Activated CD8-positive, alpha-beta memory T cell treated with anti-CD3 and anti-CD28 coated beads, Interleukin-2, amount 10 ng/mL, durations not matched to agents 7 days and 5 days (primary cell): ENCODE data around the gene FAM120A. TPM values are rescaled to one million over a fixed set of nuclear protein-coding genes. Genes with fewer than 3 reads are reported as not detected.

Experiments
- ATAC-seq: fragments of 150-1000 bp; cut with Tn5 transposase; one replicate; pipeline ENCODE4 v1.10.0; 2021; ENCODE audit warnings: moderate library complexity
- CTCF ChIA-PET: fragments of 350-600 bp; sonication (Branson Sonifier 250); formaldehyde crosslinking; loops from one replicate; lab custom pipeline; 2021; ENCODE audit warnings: antibody characterized with exemption; lab: Charles Lee
- DNase-seq: peaks from one replicate; pipeline ENCODE4 v3.0.0-alpha.2; 2020
- H3K27ac Mint-ChIP-seq: one replicate; pipeline ENCODE4 v1.8.0; 2021; ENCODE audit warnings: mild to moderate bottlenecking, mixed read lengths
- H3K27me3 Mint-ChIP-seq: one replicate; pipeline ENCODE4 v1.8.0; 2021; ENCODE audit warnings: mixed read lengths
- H3K36me3 Mint-ChIP-seq: one replicate; pipeline ENCODE4 v1.8.0; 2021; ENCODE audit warnings: mild to moderate bottlenecking, mixed read lengths
- H3K4me1 Mint-ChIP-seq: one replicate; pipeline ENCODE4 v1.8.0; 2021; ENCODE audit warnings: mixed read lengths
- H3K4me3 Mint-ChIP-seq: one replicate; pipeline ENCODE4 v1.8.0; 2021; ENCODE audit warnings: mild to moderate bottlenecking, moderate library complexity, mixed read lengths
- H3K9me3 Mint-ChIP-seq: one replicate; pipeline ENCODE4 v1.8.0; 2022; ENCODE audit warnings: low read depth, mixed read lengths
- total RNA-seq, 2 experiments: library from RNA; stranded (reverse); gene quantifications; one replicate each; pipeline ENCODE4 v1.2.3, GENCODE V29; 2021

The FAM120A gene
- total RNA-seq, 2 experiments from 2014 or later = 143 to 155 TPM

DNA sequence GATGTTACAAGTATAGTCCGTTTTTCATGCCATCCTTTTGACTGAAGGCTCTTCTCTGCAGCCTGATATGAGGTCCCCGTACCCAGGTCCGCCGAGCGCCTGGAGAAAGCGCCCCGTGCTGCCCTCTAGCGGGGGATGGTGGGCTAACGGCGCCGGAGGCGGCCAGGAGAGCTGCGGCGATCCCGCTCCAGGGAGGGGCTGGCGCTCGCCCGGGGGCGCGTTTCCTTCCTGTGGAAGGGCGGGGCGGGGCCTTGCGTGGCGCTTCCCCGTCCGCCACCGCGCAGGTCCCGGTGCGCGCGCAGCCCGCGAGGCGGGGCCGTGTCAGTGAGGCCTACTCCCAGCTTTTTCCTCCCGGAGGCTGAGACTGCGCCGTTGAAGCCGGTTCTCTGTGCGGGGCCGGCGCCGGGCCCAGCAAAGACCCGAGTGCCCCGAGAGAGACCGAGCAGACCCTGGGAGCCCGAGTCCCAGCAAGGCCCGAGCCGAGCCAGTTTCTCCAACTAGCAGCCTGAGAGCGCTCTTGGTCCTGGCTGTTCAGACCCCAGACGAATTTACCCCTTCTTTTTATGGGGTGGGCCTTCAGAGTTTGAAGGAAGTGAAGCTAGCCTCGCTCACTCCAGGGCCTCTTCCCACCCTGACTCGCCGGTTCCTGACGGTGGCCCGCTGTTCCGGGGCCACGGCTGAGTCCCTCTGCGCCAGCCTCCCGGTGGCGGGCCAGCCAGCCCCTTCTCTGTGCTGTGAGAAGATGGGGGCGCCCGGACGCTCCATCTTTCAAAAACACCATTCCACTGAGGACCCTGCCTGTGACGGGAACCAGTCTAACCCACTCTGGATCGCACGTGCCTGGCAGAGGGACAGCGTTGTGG lies 115.2 kb downstream of the FAM120A start:
- H3K36me3 Mint-ChIP-seq = peaks cover 42% of the 10 kb centered on the region
- H3K27me3 Mint-ChIP-seq = no peaks in the 10 kb centered on the region
- CTCF ChIA-PET = interaction anchor here (0.6 to 2.3 kb wide), 38 partner anchors 9 to 1062 kb away, joined by 3 to 31 read pairs (median 4); partner anchors contain the start of genes CARD19, FAM120A, FAM120AOS and NINJ1
- ATAC-seq (peak; percentile 98), DNase-seq (peak; percentile 98)
- peaks cover 4% of the 10 kb centered on the region for H3K9me3 Mint-ChIP-seq
- H3K4me3 Mint-ChIP-seq = peak overlapping the region; percentile 78
- peaks cover 28% of the 10 kb centered on the region for H3K4me1 Mint-ChIP-seq
- H3K27ac Mint-ChIP-seq = peak overlapping the region; percentile 91

DNA sequence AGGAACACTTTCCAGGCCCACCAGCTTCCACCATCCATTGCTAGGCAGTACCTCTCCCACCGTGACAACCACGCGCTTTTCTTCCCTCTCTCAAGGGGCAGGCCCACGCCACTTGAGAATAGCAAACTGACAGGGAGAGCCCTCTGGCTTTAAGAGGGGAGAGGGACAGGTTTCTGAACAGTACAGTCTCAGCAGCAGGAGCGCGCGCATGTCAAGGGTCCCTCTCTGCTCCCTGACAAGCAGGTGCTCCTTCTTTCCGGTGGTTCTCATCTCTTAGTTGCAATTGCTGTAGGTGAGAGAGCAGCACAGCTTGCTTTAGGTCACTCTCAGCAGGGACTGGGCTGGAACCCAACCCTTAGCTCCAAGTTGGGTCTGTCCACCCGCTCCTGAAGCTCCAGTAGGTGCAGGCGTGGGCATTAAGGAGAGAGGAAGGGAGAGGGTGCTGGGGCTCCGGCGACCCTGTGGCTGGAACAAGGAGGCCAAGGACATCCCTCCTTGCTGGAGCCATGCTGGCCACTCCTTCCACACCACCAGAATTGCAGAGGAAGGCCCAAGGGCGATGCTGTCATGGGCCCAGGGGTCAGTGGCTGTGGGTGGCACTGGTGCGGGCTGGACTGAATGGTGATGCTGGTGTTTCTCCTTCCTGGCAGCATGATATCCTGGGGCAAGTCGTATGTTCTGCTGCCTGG lies 115.9 kb downstream of the FAM120A start:
- CTCF ChIA-PET = interaction anchor here (1.0 to 2.3 kb wide), 13 partner anchors 8 to 552 kb away, joined by 3 to 31 read pairs (median 8); partner anchors contain the start of genes FAM120A, FAM120AOS and PHF2
- peak; percentile 39 for DNase-seq
- no peaks in the 10 kb centered on the region for H3K27me3 Mint-ChIP-seq
- H3K4me3 Mint-ChIP-seq = peak overlapping the region; percentile 78
- H3K36me3 Mint-ChIP-seq = peaks cover 35% of the 10 kb centered on the region
- ATAC-seq = no peak
- H3K9me3 Mint-ChIP-seq = peaks cover 4% of the 10 kb centered on the region
- peak overlapping the region; percentile 91 for H3K27ac Mint-ChIP-seq
- peaks cover 28% of the 10 kb centered on the region for H3K4me1 Mint-ChIP-seq

DNA sequence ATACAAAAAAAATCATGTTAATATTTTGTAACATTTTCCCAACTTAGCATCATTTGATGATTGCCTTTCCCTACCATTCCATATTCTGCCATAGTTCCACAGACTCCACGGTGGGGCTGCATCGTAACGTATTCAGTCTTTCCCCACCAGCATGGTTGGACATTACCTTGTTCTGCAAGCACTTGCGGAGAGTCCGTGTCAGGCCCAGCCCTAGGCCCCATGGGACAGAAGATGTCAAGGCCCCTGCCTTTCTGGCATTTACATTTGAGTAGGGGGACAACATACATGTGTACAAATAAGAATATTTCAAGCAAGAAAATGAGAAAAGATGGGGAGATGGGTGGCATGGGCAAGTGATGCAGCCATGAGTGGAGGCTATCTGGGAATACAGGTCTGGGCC lies 116.7 kb downstream of the FAM120A start:
- no peaks in the 10 kb centered on the region for H3K27me3 Mint-ChIP-seq
- peaks cover 31% of the 10 kb centered on the region for H3K36me3 Mint-ChIP-seq
- CTCF ChIA-PET = no interaction called here
- H3K27ac Mint-ChIP-seq = no peak overlapping the region
- H3K9me3 Mint-ChIP-seq = peaks cover 4% of the 10 kb centered on the region
- peaks cover 28% of the 10 kb centered on the region for H3K4me1 Mint-ChIP-seq
- no peak overlapping the region for H3K4me3 Mint-ChIP-seq
- DNase-seq (peak; percentile 36), ATAC-seq (no peak)

DNA sequence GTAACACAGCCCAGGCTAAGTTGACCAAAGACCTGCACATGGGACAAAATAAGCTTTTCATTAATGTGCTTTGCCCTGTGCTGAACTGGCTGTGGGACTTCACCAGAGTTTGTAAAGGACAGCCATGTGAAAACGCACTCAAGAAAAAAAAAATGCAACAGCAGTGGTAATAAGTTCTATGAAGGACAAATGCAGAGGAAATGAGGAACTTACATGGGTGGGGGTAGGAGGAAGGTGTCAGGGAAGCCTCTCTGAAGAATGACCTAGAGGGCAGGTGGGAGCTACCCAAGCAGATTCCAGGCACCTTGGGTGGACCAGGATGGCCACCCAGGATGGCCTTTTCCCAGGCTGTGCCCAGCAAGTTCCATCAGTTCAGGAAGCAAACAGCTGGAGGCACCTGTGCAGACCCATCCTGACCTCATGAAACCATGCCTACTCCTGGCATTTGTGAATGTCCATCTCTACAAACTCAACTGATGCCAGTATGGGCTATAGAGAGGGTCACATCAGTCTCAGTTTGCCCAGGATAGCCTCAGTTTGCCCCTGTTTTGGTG lies 118.2 kb downstream of the FAM120A start:
- CTCF ChIA-PET = interaction anchor here (1.5 kb wide), 1 partner anchor 19 kb away, joined by 4 read pairs; no protein-coding TSS in a partner anchor
- H3K27ac Mint-ChIP-seq = no peak overlapping the region
- H3K9me3 Mint-ChIP-seq = peaks cover 4% of the 10 kb centered on the region
- no peak for ATAC-seq
- no peaks in the 10 kb centered on the region for H3K27me3 Mint-ChIP-seq
- no peak overlapping the region for H3K4me3 Mint-ChIP-seq
- H3K4me1 Mint-ChIP-seq = peaks cover 24% of the 10 kb centered on the region
- peaks cover 20% of the 10 kb centered on the region for H3K36me3 Mint-ChIP-seq
- DNase-seq = peak; percentile 22

DNA sequence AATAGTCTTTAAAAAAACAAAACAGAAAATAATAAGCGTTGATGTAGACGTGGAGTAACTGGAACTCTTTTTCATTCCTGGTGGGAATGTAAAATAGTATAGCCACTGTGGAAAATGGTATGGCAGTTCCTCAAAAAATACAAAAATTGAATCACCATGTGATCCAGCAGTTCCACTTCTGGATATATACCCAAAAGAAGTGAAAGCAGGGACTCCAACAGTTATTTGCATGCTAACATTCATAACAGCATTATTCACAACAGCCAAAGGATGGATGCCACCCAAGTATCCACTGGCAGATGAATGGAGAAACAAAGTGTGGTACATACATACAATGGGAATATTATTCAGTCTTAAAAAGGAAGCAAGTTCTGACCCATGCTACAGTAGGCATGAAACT lies 120.7 kb downstream of the FAM120A start:
- Mint-ChIP-seq H3K4me1 (peaks cover 14% of the 10 kb centered on the region), H3K9me3 (peaks cover 4% of the 10 kb centered on the region), H3K27me3 (no peaks in the 10 kb centered on the region), H3K4me3 (no peak overlapping the region), H3K27ac (no peak overlapping the region), H3K36me3 (peaks cover 11% of the 10 kb centered on the region)
- no peak for ATAC-seq
- CTCF ChIA-PET = no interaction called here
- DNase-seq = no peak

DNA sequence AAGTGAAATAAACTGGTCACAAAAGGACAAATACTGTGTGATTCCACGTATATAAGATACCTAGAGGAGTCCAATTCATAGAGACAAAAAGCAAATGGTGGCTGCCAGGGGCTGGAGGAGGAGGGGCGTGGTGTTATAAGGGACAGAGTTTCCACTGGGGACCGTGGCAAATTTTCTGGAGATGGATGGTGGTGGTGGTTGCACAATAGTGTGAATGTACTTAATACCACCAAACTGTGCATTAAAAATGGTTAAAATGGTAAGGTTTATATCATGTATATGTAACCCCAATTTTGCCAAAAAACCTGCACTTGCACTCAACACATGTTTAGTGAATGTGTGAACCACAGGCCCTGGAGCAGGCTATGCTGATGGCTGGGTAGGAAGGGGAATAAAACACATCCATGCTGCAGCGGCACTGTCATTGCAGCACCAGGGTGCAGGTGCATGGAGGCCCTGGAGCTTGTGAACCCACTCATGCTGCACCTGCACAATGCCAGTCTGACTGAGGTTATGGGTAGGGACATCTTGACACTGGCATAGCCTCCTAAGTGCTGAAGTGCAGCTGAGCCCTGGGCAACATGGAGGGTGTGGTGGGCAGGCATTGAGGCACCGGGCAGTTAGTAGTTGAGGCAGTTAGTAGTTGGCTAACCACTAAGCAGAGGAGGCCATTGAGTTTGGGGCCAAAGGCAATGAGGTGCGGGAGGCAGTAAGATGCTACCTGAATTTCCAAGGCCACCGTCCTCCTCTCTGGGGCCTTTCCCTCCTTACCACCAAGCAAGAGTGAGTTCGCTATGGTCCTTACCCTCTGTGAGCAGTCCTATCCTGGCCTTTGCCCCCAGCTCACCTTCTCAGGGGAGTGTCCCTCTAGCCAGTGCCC lies 121.4 kb downstream of the FAM120A start:
- Mint-ChIP-seq H3K4me1 (peaks cover 13% of the 10 kb centered on the region), H3K27me3 (no peaks in the 10 kb centered on the region), H3K36me3 (peaks cover 11% of the 10 kb centered on the region), H3K4me3 (no peak overlapping the region), H3K9me3 (peaks cover 4% of the 10 kb centered on the region), H3K27ac (no peak overlapping the region)
- DNase-seq = peak; percentile 39
- ATAC-seq = no peak
- CTCF ChIA-PET = no interaction called here

DNA sequence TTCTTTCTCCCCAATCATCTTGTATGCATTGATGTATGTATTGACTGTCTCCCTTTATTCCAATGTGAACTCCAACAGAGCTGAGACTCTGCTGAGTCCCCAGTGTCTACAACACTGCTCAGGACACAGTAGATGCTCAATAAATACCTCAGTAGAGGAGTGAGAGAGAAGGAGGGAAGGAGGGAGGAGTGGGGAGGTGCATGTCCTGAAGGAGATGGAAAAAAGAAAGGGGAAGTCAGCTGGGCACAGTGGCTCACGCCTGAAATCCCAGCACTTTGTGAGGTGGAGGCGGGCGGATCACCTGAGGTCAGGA lies 122.0 kb downstream of the FAM120A start:
- Mint-ChIP-seq H3K4me1 (peaks cover 17% of the 10 kb centered on the region), H3K27me3 (no peaks in the 10 kb centered on the region), H3K36me3 (peaks cover 11% of the 10 kb centered on the region), H3K9me3 (peaks cover 4% of the 10 kb centered on the region), H3K27ac (no peak overlapping the region), H3K4me3 (no peak overlapping the region)
- no peak for ATAC-seq
- CTCF ChIA-PET = no interaction called here
- DNase-seq = no peak

DNA sequence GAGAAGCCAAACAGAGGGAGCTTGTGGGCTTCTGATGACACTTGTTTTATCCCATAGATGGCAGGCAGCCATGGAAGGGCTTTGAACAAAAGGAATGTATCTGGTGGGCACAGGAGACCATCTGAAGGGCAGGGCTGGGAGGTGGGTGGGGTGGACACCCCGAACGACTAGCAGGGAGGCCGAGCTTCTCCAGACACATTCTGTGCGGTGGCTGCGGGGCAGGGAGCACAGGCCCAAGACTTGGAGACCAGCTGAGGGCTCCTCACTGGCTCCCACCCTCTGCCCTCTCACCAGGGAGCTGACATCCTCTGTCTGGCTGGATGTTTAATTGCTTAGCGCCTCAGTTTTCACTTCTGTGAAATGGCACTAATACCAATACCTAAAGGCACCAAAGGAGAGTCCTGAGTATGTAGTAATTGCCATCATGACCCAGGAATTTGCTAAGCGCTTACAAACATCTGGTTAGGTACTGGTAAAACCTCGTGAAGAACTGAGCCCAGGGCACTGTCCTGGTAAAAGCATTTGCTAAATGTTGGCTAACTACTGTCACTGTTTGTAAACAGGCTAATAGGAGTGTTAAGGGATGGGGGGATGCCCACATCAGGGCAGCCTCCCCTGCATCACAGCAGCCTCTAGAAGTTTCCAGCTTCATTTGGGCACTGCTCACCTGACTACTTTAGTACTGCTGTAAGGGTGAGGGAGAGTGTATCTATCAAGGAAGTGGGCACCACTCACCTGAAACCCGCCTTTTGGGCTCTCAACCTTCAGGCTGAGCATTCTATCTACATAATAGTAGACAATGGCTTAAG lies 122.8 kb downstream of the FAM120A start:
- Mint-ChIP-seq H3K27me3 (no peaks in the 10 kb centered on the region), H3K36me3 (peaks cover 11% of the 10 kb centered on the region), H3K4me3 (peak overlapping the region; percentile 20), H3K27ac (no peak overlapping the region), H3K9me3 (peaks cover 4% of the 10 kb centered on the region), H3K4me1 (peaks cover 20% of the 10 kb centered on the region)
- no peak for ATAC-seq
- peak; percentile 37 for DNase-seq
- CTCF ChIA-PET = no interaction called here

DNA sequence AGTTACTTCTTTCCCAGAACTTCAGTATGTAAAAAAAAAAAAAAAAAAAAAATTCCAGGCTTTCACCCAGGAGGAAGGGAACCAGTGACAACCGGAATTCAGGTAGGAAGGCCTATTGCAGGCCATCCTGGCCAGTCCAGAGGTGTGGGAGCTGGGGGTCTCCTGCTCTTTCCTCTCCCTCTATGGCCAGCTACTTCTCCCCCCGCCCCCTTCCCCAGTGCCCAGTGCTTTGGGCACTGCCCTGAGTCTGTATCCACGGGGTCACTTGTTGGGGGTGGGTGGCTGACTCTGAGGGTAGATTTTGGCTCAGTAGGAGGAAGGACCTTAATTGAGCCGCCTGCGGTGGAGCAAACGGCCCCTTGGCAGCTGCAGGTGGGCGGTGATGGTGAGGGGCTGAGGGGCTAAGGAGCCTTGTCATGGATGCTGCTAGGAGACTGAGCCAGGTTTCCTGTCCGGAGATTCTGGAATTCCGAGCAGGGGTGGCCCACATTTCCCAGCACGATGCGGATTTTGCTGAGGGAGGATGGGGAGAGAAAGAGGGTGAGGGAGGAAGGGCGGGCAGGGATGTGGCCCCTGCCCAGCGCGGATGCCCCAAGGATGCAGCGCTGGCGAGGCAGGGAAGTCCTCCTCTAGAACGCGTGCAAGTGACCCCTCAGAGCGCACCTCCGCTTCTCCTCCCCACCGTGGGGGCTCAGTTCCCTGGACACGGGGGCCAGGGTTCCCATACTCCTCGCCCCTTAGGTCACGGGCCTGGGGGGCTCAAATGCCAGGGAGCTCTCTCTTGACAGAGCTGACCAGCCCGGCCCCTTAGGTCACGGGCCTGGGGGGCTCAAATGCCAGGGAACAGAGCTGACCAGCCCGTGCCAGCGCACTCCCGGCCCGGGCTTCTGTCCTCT lies 123.7 kb downstream of the FAM120A start:
- CTCF ChIA-PET = interaction anchor here (1.6 kb wide), 1 partner anchor 8 kb away, joined by 16 read pairs; no protein-coding TSS in a partner anchor
- H3K4me3 Mint-ChIP-seq = peak overlapping the region; percentile 79
- peak overlapping the region; percentile 88 for H3K27ac Mint-ChIP-seq
- H3K27me3 Mint-ChIP-seq = no peaks in the 10 kb centered on the region
- peaks cover 4% of the 10 kb centered on the region for H3K9me3 Mint-ChIP-seq
- DNase-seq (peak; percentile 33), ATAC-seq (no peak)
- H3K4me1 Mint-ChIP-seq = peaks cover 21% of the 10 kb centered on the region
- peaks cover 9% of the 10 kb centered on the region for H3K36me3 Mint-ChIP-seq

DNA sequence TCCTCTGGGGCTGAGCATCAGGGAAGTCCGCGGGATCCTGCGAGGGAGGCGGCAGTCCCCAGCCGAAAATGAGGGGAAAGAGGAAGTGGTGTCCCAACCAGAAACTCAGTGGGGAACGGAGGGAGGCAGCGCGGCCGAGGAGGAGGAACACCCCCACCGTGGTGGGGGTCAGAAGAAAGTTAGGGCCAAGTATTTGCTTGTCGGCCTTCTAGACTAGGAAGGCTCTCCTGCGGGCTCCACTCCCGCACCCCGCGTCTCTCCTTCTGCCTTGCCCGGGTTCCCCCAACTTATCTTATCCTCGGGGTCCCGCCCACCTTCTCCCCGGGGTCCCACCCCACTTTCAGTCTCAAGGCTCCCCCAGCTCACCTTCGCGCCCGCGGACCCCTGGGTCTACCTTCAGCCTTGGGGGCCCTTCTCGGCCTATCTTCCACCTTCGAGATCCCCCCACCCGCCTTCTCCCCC lies 124.3 kb downstream of the FAM120A start:
- Mint-ChIP-seq H3K27me3 (no peaks in the 10 kb centered on the region), H3K4me3 (peak overlapping the region; percentile 79)

More for the DNA sequence above, 124.3 kb downstream of the FAM120A start:
- peaks cover 3% of the 10 kb centered on the region for H3K36me3 Mint-ChIP-seq
- CTCF ChIA-PET = interaction anchor here (1.6 kb wide), 1 partner anchor 9 kb away, joined by 16 read pairs; no protein-coding TSS in a partner anchor
- no peaks in the 10 kb centered on the region for H3K9me3 Mint-ChIP-seq
- H3K4me1 Mint-ChIP-seq = peaks cover 21% of the 10 kb centered on the region
- peak; percentile 73 for DNase-seq
- H3K27ac Mint-ChIP-seq = peak overlapping the region; percentile 88
- peak; percentile 61 for ATAC-seq
